A549 (cell line): ENCODE measurements around the gene CNOT6.

Experiments
- E2F6 ChIP-seq: IDR thresholded peaks from 2 replicates; pipeline ENCODE4 v1.6.1; 2012; ENCODE audit warnings: low read depth, borderline replicate concordance
- EP300 ChIP-seq, 2 experiments: fragments of >200 bp; sonication (Bioruptor Twin); formaldehyde crosslinking; IDR thresholded peaks; 2 replicates in 1 of 2; 3 replicates in 1 of 2; pipeline ENCODE4 v1.6.1; 2016 to 2017
- ESRRA ChIP-seq: fragments of 150-350 bp; IDR thresholded peaks from 2 replicates; pipeline ENCODE4 v1.6.1; 2014; ENCODE audit warnings: mild to moderate bottlenecking, low read length, borderline replicate concordance
- JUN ChIP-seq, 2 experiments: fragments of >200 bp; sonication (Bioruptor Twin); formaldehyde crosslinking; IDR thresholded peaks; 2 replicates in 1 of 2; 3 replicates in 1 of 2; pipeline ENCODE4 v1.6.1; 2016 to 2017
- MAZ ChIP-seq: fragments of 150-350 bp; IDR thresholded peaks from 2 replicates; pipeline ENCODE4 v1.6.1; 2014; ENCODE audit warnings: antibody characterized with exemption, low read depth, low read length, borderline replicate concordance
- POLR2AphosphoS2 ChIP-seq: conservative IDR thresholded peaks from 2 replicates; pipeline ENCODE4 v1.6.1; 2012; ENCODE audit warnings: low read length, improper control_type of control experiment, inconsistent platforms
- ZC3H11A ChIP-seq: fragments of 450-650 bp; IDR thresholded peaks from 2 replicates; pipeline ENCODE4 v1.6.1; 2014; ENCODE audit warnings: antibody characterized with exemption, mild to moderate bottlenecking
- ZFP36 ChIP-seq: fragments of 450-650 bp; IDR thresholded peaks from 2 replicates; pipeline ENCODE4 v1.6.1; 2014; ENCODE audit warnings: borderline replicate concordance; ENCODE audit not compliant: partially characterized antibody
- TF ChIP-seq, protein P1 (sequence below): fragments of >200 bp; sonication (Bioruptor Twin); formaldehyde crosslinking; IDR thresholded peaks from 3 replicates; pipeline ENCODE4 v1.5.1; 2016

GRCh38 chr5:180607861-180608571 lies 113.8 kb downstream of the CNOT6 start:
- TF ChIP-seq JUN (IDR thresholded peaks at IDR 0.05) (no peak), POLR2AphosphoS2 (no peak), ZC3H11A (no peak), MAZ (no peak), EP300 (IDR thresholded peaks at IDR 0.05) (no peak), ZFP36 (no peak), ESRRA (no peak), E2F6 (no peak)
- TF ChIP-seq, protein P1, sequence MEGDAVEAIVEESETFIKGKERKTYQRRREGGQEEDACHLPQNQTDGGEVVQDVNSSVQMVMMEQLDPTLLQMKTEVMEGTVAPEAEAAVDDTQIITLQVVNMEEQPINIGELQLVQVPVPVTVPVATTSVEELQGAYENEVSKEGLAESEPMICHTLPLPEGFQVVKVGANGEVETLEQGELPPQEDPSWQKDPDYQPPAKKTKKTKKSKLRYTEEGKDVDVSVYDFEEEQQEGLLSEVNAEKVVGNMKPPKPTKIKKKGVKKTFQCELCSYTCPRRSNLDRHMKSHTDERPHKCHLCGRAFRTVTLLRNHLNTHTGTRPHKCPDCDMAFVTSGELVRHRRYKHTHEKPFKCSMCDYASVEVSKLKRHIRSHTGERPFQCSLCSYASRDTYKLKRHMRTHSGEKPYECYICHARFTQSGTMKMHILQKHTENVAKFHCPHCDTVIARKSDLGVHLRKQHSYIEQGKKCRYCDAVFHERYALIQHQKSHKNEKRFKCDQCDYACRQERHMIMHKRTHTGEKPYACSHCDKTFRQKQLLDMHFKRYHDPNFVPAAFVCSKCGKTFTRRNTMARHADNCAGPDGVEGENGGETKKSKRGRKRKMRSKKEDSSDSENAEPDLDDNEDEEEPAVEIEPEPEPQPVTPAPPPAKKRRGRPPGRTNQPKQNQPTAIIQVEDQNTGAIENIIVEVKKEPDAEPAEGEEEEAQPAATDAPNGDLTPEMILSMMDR, result no peak
